Retinal pigment epithelial cell (primary cell): ENCODE results near the gene TBRG1.
A peak's percentile ranks its signal among the peaks of the same experiment; 100 is the strongest.

Experiments
- DNase-seq: peaks from one replicate; pipeline ENCODE4 v3.0.0-alpha.2; 2010; ENCODE audit warnings: low read depth
- H3K4me3 ChIP-seq: 2 replicates; pipeline ENCODE4 v1.5.1; 2011; ENCODE audit warnings: mild to moderate bottlenecking, low read length, control low read depth, moderate library complexity
- TF ChIP-seq, protein P1 (sequence below): conservative IDR thresholded peaks from 2 replicates; pipeline ENCODE4 v1.5.1; 2011; ENCODE audit warnings: low read depth, low read length, control low read depth, inconsistent platforms

The TBRG1 gene

GRCh38 chr11:124658501-124658900, 35.8 kb downstream of the TBRG1 start:
- no peak overlapping the region for H3K4me3 ChIP-seq
- DNase-seq, result no peak
- TF ChIP-seq, protein P1, sequence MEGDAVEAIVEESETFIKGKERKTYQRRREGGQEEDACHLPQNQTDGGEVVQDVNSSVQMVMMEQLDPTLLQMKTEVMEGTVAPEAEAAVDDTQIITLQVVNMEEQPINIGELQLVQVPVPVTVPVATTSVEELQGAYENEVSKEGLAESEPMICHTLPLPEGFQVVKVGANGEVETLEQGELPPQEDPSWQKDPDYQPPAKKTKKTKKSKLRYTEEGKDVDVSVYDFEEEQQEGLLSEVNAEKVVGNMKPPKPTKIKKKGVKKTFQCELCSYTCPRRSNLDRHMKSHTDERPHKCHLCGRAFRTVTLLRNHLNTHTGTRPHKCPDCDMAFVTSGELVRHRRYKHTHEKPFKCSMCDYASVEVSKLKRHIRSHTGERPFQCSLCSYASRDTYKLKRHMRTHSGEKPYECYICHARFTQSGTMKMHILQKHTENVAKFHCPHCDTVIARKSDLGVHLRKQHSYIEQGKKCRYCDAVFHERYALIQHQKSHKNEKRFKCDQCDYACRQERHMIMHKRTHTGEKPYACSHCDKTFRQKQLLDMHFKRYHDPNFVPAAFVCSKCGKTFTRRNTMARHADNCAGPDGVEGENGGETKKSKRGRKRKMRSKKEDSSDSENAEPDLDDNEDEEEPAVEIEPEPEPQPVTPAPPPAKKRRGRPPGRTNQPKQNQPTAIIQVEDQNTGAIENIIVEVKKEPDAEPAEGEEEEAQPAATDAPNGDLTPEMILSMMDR, result no peak

DNA sequence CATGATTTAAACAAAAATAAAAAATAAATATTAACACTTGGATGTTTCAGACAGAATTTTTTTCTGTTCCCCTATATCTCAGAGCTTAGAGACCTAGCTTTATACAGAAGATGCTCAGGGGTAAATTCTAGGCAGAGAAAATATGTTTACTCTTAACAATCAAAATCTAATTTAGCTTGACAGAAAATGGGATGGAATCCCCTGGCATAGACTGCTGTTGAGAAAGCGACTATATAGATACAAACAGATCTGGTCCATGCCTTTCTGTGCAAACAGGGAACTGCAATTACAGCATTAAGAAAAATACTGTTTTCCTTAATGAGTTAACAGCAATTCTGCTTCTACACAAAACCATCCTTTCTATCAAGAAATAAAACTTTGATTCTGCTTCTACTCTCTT, 36.3 kb downstream of the TBRG1 start:
- no peak for DNase-seq
- TF ChIP-seq, protein P1, result no peak
- H3K4me3 ChIP-seq, result no peak overlapping the region

DNA sequence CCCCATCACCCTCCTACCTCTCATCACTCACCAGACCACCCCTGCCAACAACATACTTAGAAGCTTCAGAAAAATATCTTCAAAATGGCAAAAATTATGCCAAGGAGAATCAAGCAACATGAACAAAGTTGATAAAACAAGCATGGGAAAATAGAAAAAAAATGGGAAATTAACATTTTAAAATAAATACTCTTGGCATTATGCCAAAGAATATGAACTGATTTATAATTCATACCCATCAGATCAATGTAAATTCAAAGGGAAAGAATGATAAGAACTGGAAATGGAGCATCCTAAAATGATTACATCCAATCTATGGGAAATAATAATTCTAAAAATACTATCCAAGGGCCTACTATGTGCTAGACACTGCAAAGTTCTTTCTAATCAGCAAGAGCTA, 38.9 kb downstream of the TBRG1 start:
- H3K4me3 ChIP-seq, result no peak overlapping the region
- DNase-seq, result no peak
- TF ChIP-seq, protein P1, result no peak

- TF ChIP-seq, protein P1, result no peak
- no peak overlapping the region for H3K4me3 ChIP-seq
- no peak for DNase-seq
These were observed 39.4 kb downstream of the TBRG1 start for GRCh38 chr11:124662106-124662505.

GRCh38 chr11:124663861-124664260, 41.2 kb downstream of the TBRG1 start:
- H3K4me3 ChIP-seq, result no peak overlapping the region
- peak; percentile 56 for DNase-seq
- TF ChIP-seq, protein P1, result no peak

GRCh38 chr11:124667601-124668000, 44.9 kb downstream of the TBRG1 start:
- no peak overlapping the region for H3K4me3 ChIP-seq
- TF ChIP-seq, protein P1, result no peak
- DNase-seq, result no peak

DNA sequence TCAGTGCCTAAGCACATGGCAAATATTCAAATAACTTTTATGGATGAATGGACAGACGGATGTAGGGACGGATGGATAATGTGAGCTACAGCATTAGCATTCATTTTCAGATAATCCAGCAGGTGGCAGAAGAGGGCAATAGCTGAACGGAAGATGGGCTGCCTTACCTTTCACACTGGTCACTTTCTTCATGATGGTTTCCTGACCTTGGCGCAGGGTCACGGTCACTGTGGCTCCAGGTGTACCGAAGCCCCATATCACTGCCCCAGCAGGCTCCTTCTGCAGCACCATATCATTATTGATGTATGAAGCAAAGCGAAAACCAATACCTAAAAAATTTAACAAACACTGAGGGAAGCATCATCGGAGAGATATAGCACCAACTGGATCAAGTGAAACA, 46.5 kb downstream of the TBRG1 start:
- no peak overlapping the region for H3K4me3 ChIP-seq
- TF ChIP-seq, protein P1, result peak; percentile 75
- DNase-seq, result no peak
